GM06990 (cell line): ENCODE data around the gene UBAP1.

Experiments used
- DNase-seq: peaks from one replicate; pipeline ENCODE4 v3.0.0-alpha.2; 2011; ENCODE audit not compliant: insufficient read length; ENCODE audit errors: extremely low read depth
- H3K27me3 ChIP-seq: replicated peaks from 2 replicates; pipeline ENCODE4 v1.6.0; 2011; ENCODE audit warnings: low read length; ENCODE audit not compliant: control insufficient read depth, insufficient read depth
- H3K36me3 ChIP-seq: 2 replicates; pipeline ENCODE4 v1.5.1; 2011; ENCODE audit warnings: low read length; ENCODE audit not compliant: control insufficient read depth, insufficient read depth
- H3K4me3 ChIP-seq: replicated peaks from 2 replicates; pipeline ENCODE4 v1.5.1; 2011; ENCODE audit warnings: low read depth, mild to moderate bottlenecking, control low read depth, low read length
- CTCF ChIP-seq: IDR thresholded peaks from 2 replicates; pipeline ENCODE4 v1.5.1; 2011; ENCODE audit warnings: low read length, control low read depth, mild to moderate bottlenecking, inconsistent platforms; ENCODE audit not compliant: insufficient read depth, poor library complexity, severe bottlenecking

Gene UBAP1

GRCh38 chr9:34227445-34227844, 48.6 kb downstream of the UBAP1 start:
- H3K27me3 ChIP-seq, result no peaks in the 10 kb centered on the region
- no peaks in the 10 kb centered on the region for H3K36me3 ChIP-seq
- TF ChIP-seq CTCF, result no peak
- DNase-seq, result no peak
- H3K4me3 ChIP-seq, result no peak overlapping the region

DNA sequence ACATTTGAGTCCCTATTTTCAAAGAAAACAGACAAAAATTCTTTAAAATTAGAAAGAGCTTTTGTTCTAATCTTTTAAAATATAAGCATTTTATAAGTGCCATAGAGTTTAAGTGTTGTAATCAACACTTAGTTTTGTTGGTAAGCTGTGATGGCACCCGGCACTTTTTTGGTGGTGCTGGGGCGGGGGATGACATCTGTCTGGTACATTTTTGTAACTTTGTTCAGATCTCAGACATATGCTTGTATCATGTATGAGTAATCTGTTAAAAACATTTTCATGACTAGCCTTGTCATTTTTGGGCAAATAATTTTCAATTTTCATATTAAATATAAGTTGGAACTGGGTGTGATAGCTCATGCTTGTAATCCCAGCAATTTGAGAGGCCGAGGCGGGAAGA, 51.7 kb downstream of the UBAP1 start:
- peaks cover 1% of the 10 kb centered on the region; the same call in 1 of the 2 replicates for H3K36me3 ChIP-seq
- TF ChIP-seq CTCF, result no peak
- no peak for DNase-seq
- H3K4me3 ChIP-seq, result no peak overlapping the region
- H3K27me3 ChIP-seq, result no peaks in the 10 kb centered on the region

DNA sequence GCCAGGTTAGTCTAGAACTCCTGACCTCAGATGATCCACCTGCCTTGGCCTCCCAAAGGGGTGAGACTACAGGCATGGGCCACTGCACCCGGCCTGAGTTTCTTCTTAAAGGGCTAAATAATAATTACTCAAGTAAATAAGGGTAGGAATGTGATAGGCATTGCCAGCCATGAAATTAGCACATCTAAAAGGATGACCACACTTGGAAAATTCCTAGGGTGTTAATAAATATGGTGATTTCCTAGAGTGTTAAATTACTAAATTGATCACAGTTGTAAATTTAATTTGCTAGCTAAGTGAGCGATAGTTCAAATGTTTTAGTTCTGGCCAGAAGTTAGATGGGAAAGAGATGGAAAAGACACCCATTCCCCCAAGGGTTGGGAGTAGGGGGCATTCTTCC, 53.4 kb downstream of the UBAP1 start:
- DNase-seq, result no peak
- no peak for TF ChIP-seq CTCF
- H3K4me3 ChIP-seq, result no peak overlapping the region

GRCh38 chr9:34233672-34234071, 54.8 kb downstream of the UBAP1 start:
- no peak for DNase-seq
- no peaks in the 10 kb centered on the region for H3K27me3 ChIP-seq
- no peak for TF ChIP-seq CTCF
- peaks cover 1% of the 10 kb centered on the region; the same call in 1 of the 2 replicates for H3K36me3 ChIP-seq
- no peak overlapping the region for H3K4me3 ChIP-seq

More for the DNA sequence above, 53.4 kb downstream of the UBAP1 start:
- Histone ChIP-seq H3K27me3 (no peaks in the 10 kb centered on the region), H3K36me3 (peaks cover 1% of the 10 kb centered on the region; the same call in 1 of the 2 replicates)

DNA sequence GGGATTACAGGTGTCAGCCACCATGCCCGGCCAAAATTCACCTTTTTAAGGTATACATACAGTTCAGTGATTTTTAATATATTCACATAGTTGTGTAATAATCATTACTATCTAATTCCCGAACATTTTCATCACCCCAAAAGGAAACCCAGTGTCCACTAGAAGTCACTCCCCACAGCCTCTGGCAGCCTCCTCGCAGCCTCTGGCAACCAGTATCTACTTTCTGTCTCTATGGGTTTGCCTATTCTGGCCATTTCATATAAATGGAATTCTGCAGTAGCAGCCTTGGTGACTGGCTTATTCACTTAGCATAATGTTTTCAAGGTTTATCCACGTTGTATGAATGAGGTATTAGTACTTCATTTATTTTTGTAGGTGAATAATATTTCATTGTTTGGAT, 59.0 kb downstream of the UBAP1 start:
- H3K36me3 ChIP-seq, result peaks cover 9% of the 10 kb centered on the region
- H3K27me3 ChIP-seq, result no peaks in the 10 kb centered on the region
- H3K4me3 ChIP-seq, result no peak overlapping the region
- DNase-seq, result no peak
- no peak for TF ChIP-seq CTCF

- H3K36me3 ChIP-seq, result peaks cover 8% of the 10 kb centered on the region
- DNase-seq, result no peak
These were observed 61.2 kb downstream of the UBAP1 start for GRCh38 chr9:34240006-34240405.

More at GRCh38 chr9:34240006-34240405, 61.2 kb downstream of the UBAP1 start:
- no peak overlapping the region for H3K4me3 ChIP-seq
- no peaks in the 10 kb centered on the region for H3K27me3 ChIP-seq
- TF ChIP-seq CTCF, result no peak
